Tibial artery (tissue), 4 donors: ENCODE results near the gene DNAH14.
"Not testable (repeated sequence)": the region's sequence is repeated elsewhere in the genome, so short reads cannot be mapped to it uniquely, and the experiment has no call there.

Experiments
- DNase-seq, 2 donors: peaks; one replicate each; pipeline ENCODE4 v3.0.0-alpha.2; 2019
- H3K27ac ChIP-seq, 2 donors: fragments of 200-600 bp; sonication (generic) in 1 of 2; 1 replicate in 1 of 2; 2 replicates in 1 of 2; pipeline ENCODE4 v1.5.1; 2018 to 2019; ENCODE audit warnings: mild to moderate bottlenecking in 1 of 2
- H3K27me3 ChIP-seq, 2 donors: fragments of 200-600 bp; sonication (generic) in 1 of 2; one replicate each; pipeline versions ENCODE4 v1.5.1 to v1.6.0; 2016 to 2019
- H3K36me3 ChIP-seq, 3 donors: fragments of 200-600 bp; sonication (generic) in 2 of 3; one replicate each; pipeline ENCODE4 v1.5.1; 2016 to 2019; ENCODE audit warnings: mild to moderate bottlenecking in 2 of 3
- H3K4me1 ChIP-seq, 4 donors: fragments of 200-600 bp; sonication (generic) in 2 of 4; 1 replicate in 3 of 4; 2 replicates in 1 of 4; pipeline ENCODE4 v1.5.1; 2016 to 2019
- H3K4me3 ChIP-seq, 2 donors: fragments of 200-600 bp; sonication (generic) in 1 of 2; 1 replicate in 1 of 2; 2 replicates in 1 of 2; pipeline ENCODE4 v1.5.1; 2018 to 2019; ENCODE audit warnings: mild to moderate bottlenecking in 2 of 2
- H3K9me3 ChIP-seq, 3 donors: fragments of 200-600 bp; sonication (generic) in 1 of 3; one replicate each; pipeline ENCODE4 v1.5.1; 2016 to 2019
- intact Hi-C: fragments of 100-400 bp; cut with DNase I; formaldehyde crosslinking; loops from one replicate; pipeline ENCODE4 v1.15.0; 2023; ENCODE audit warnings: low total_unique reads
- TF ChIP-seq, protein P1 (sequence below), 2 experiments: fragments of 200-600 bp in 1 of 2; fragments of 450-650 bp in 1 of 2; IDR thresholded peaks; one replicate each; pipeline ENCODE4 v1.5.1; 2017 to 2019; ENCODE audit warnings: antibody characterized with exemption in 2 of 2, mild to moderate bottlenecking in 1 of 2, moderate library complexity in 1 of 2

The DNAH14 gene

DNA sequence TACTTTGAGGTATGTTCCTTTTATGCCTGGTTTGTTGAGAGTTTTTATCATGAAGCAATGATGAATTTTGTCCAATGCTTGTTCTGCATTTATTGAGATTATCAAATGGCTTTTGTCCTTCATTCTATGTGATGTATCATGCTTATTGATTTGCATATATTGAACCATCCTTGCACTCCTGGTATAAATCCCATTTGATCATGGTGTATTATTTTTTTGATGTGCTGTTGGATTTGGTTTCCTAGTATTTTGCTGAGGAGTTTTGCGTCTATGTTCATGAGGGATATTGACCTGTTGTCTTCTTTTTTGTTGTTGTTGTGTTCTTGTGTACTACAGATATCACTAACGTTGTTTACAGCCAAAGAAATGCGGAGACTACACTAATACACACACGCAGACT lies 4.1 kb downstream of the DNAH14 start:
- Histone ChIP-seq H3K4me1 (peaks cover 0 to 6% (median 0%) of the 10 kb centered on the region in 4 donors), H3K9me3 (peaks cover 3 to 44% (median 17%) of the 10 kb centered on the region in 3 donors), H3K27me3 (peaks cover 0 to 4% of the 10 kb centered on the region in 2 donors), H3K27ac (no peak overlapping the region), H3K4me3 (no peak overlapping the region), H3K36me3 (no peaks in the 10 kb centered on the region)
- TF ChIP-seq, protein P1, sequence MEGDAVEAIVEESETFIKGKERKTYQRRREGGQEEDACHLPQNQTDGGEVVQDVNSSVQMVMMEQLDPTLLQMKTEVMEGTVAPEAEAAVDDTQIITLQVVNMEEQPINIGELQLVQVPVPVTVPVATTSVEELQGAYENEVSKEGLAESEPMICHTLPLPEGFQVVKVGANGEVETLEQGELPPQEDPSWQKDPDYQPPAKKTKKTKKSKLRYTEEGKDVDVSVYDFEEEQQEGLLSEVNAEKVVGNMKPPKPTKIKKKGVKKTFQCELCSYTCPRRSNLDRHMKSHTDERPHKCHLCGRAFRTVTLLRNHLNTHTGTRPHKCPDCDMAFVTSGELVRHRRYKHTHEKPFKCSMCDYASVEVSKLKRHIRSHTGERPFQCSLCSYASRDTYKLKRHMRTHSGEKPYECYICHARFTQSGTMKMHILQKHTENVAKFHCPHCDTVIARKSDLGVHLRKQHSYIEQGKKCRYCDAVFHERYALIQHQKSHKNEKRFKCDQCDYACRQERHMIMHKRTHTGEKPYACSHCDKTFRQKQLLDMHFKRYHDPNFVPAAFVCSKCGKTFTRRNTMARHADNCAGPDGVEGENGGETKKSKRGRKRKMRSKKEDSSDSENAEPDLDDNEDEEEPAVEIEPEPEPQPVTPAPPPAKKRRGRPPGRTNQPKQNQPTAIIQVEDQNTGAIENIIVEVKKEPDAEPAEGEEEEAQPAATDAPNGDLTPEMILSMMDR (IDR thresholded peaks at IDR 0.05): no peak
- intact Hi-C loops: no loop called here
- DNase-seq: no peak

- DNase-seq: no peak
- H3K4me3 ChIP-seq: no peak overlapping the region
- no peaks in the 10 kb centered on the region for H3K36me3 ChIP-seq
- H3K27ac ChIP-seq: no peak overlapping the region
- H3K9me3 ChIP-seq: peaks cover 0 to 27% (median 4%) of the 10 kb centered on the region in 3 donors
- intact Hi-C loops: no loop called here
- no peaks in the 10 kb centered on the region for H3K4me1 ChIP-seq
- no peaks in the 10 kb centered on the region for H3K27me3 ChIP-seq
- TF ChIP-seq, protein P1 (IDR thresholded peaks at IDR 0.05): no peak
These were observed 9.2 kb downstream of the DNAH14 start for GRCh38 chr1:224938652-224939051.

DNA sequence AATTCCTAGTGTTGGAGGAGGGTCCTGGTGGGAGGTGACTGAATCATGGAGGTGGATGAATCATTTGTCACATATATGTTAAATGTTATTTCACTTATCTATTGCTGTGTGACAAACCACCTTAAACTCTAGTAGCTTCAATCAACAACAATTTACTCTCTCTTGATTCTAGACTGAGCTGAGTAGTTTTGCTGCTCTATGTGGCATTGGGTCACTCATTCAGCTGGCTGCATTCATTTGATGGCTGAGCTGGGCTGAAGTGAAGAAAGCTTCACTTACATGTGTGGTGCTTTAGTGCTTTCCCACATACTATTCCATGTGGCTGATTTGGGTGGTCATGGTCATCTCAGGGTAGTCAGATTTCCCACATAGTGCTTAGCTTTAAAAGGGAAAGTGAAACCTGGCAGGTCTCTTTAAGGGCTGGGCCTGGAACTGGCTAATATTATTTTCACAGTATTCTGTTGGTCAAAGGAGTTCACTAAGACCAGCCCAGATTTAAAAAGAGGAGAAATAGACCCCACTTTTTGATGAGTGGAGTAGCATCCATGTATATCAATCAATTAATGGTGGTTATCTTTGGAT lies 10.5 kb downstream of the DNAH14 start:
- intact Hi-C loops: no loop called here
- DNase-seq: no peak
- Histone ChIP-seq H3K9me3 (peaks cover 0 to 15% (median 0%) of the 10 kb centered on the region in 3 donors), H3K27ac (no peak overlapping the region), H3K36me3 (no peaks in the 10 kb centered on the region), H3K27me3 (no peaks in the 10 kb centered on the region), H3K4me3 (no peak overlapping the region), H3K4me1 (no peaks in the 10 kb centered on the region)
- TF ChIP-seq, protein P1 (IDR thresholded peaks at IDR 0.05): no peak

DNA sequence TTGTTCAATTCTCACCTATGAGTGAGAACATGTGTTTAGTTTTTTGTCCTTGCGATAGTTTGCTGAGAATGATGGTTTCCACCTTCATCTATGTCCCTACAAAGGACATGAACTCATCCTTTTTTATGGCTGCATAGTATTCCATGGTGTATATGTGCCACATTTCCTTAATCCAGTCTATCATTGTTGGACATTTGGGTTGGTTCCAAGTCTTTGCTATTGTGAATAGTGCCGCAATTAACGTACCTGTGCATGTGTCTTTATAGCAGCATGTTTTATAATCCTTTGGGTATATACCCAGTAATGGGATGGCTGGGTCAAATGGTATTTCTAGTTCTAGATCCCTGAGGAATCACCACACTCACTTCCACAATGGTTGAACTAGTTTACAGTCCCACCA lies 11.3 kb downstream of the DNAH14 start:
- H3K27me3 ChIP-seq, intact Hi-C loops, H3K27ac ChIP-seq, H3K4me3 ChIP-seq, DNase-seq, H3K36me3 ChIP-seq, H3K4me1 ChIP-seq: not testable (repeated sequence)
- H3K9me3 ChIP-seq: peaks cover 0 to 12% (median 0%) of the 10 kb centered on the region in 3 donors

DNA sequence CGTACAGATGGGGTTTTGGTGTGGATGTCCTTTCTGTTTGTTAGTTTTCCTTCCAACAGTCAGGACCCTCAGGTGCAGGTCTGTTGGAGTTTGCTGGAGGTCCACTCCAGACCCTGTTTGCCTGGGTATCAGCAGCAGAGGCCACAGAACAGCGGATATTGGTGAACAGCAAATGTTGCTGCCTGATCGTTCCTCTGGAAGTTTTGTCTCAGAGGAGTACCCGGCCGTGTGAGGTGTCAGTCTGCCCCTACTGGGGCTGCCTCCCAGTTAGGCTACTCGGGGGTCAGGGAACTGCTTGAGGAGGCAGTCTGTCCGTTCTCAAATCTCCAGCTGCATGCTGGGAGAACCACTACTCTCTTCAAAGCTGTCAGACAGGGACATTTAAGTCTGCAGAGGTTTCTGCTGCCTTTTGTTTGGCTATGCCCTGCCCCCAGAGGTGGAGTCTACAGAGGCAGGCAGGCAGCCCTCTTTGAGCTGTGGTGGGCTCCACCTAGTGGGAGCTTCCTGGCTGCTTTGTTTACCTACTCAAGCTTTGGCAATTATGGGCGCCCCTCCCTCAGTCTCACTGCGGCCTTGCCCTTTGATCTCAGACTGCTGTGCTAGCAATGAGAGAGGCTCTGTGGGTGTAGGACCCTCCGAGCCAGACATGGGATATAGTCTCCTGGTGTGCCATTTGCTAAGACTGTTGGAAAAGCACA lies 16.3 kb downstream of the DNAH14 start:
- not testable (repeated sequence) for H3K4me1 ChIP-seq, H3K36me3 ChIP-seq, H3K4me3 ChIP-seq, DNase-seq, H3K27ac ChIP-seq, H3K27me3 ChIP-seq, H3K9me3 ChIP-seq
- intact Hi-C loops: loop anchor here (5.0 kb wide), 1 partner anchor 117 kb away; no protein-coding TSS in a partner anchor

DNA sequence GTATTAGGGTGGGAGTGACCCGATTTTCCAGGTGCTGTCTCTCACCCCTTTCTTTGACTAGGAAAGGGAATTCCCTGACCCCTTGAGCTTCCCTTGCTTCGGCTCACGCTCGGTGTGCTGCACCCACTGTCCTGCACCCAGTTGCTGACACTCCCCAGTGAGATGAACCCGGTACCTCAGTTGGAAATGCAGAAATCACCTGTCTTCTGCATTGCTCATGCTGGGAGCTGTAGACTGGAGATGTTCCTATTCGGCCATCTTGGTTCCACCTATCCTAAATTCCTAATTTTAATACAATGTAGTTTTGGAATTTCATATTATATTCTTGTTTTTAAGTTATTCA lies 16.8 kb downstream of the DNAH14 start:
- not testable (repeated sequence) for H3K9me3 ChIP-seq, H3K27ac ChIP-seq, H3K4me3 ChIP-seq, H3K27me3 ChIP-seq, H3K36me3 ChIP-seq, DNase-seq, H3K4me1 ChIP-seq
- intact Hi-C loops: loop anchor here (5.0 kb wide), 1 partner anchor 116 kb away; no protein-coding TSS in a partner anchor

- intact Hi-C loops: no loop called here
- Histone ChIP-seq H3K9me3 (no peaks in the 10 kb centered on the region), H3K4me3 (no peak overlapping the region), H3K36me3 (no peaks in the 10 kb centered on the region), H3K27me3 (no peaks in the 10 kb centered on the region), H3K27ac (no peak overlapping the region), H3K4me1 (no peaks in the 10 kb centered on the region)
- TF ChIP-seq, protein P1 (IDR thresholded peaks at IDR 0.05): no peak
- DNase-seq: no peak
These were observed 28.2 kb downstream of the DNAH14 start for GRCh38 chr1:224957696-224958095.
